ENCODE data around the gene MRPL12.

The MRPL12 gene

DNA sequence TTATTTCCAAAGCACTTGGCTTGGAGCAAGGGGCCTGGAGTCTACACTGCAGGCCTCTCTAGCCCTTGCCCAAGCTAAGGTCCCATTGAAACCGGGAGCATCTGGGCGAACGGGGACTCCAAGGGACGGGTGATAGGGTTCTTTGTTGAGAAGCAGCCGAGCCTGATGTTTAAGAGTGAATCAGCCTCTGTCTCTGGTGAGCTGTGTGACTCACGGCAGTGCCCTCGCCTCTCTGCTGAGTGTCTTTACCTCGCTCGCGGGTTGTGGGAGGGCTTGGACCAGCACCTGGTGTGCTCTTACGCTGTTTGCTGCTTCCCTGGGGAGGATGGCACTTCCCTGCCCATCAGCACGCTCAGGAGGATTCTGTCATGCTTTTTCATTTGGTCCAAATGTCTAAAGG lies 18.1 kb upstream of the MRPL12 start:
- Mint-ChIP-seq H3K4me1 (peaks cover 53% of the 10 kb centered on the region), H3K27me3 (no peaks in the 10 kb centered on the region), H3K27ac (ENCODE audit: low read depth) (peak overlapping the region; percentile 67), H3K4me3 (peak overlapping the region; percentile 94), H3K9me3 (no peaks in the 10 kb centered on the region), H3K36me3 (ENCODE audit: insufficient read depth) (peaks cover 29% of the 10 kb centered on the region)
- no peak for DNase-seq (ENCODE audit: low spot score in 2 of 2)
- no peak for ATAC-seq (replicated peaks; ENCODE audit: extremely low read depth, poor library complexity, severe bottlenecking)

DNA sequence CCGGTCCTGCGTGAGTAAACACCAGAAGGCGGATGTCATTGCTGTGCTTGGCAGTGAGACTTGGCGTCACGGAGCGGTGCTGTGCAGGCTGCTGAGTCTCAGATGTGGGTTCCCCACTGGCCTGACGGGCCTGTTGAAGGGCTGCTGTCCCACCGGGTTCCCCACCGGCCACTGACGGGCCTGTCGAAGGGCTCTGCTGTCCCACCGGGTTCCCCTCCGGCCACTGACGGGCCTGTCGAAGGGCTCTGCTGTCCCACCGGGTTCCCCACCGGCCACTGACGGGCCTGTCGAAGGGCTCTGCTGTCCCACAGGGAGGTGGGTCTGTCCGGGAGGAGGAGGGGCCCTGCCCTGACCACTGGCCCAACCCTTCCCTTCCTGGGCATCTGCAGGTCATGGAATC lies 16.6 kb upstream of the MRPL12 start:
- Mint-ChIP-seq H3K4me1 (peaks cover 54% of the 10 kb centered on the region), H3K36me3 (ENCODE audit: insufficient read depth) (peaks cover 30% of the 10 kb centered on the region), H3K9me3 (no peaks in the 10 kb centered on the region), H3K27me3 (no peaks in the 10 kb centered on the region), H3K4me3 (no peak overlapping the region), H3K27ac (ENCODE audit: low read depth) (no peak overlapping the region)
- DNase-seq (ENCODE audit: low spot score in 2 of 2) (no peak), ATAC-seq (replicated peaks; ENCODE audit: extremely low read depth, poor library complexity, severe bottlenecking) (no peak)

DNA sequence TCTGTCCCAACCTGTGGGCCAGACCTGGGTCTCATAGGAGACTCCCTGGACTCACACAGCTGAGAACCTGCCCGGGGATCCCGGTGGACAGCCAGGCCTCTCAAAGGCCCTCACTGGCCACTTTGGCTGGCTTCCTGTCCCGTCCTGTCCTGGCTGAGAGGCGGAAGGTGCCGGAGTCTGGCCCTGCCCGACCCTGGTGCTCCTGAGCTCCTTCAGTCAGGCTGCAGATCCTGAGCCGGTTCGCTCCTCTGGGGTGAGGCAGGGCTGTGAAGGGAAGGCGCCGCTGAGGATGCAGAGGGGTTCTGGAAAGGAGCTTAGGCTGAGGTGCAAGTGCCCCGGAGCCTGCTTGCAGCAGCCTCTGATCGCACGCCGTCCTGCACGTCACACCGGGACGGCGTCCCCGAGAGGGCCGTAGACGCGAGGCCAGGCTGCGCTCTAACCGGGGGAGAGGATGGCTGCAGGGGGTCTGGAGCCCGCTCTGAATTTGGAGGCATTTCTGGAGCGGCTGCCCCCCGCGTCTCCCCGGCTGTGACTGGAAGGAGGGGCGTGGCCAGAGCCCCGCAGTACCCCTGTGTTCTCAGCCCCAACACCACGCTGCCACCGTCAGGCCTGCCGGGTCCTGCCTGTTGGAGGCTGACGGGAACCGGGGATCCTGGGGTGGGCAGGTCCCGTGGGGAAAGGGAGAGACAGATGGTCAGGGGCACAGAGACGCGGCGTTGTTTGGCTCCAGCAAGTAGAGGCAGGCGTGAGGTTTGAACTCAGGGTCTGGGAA lies 15.2 kb upstream of the MRPL12 start:
- peaks cover 36% of the 10 kb centered on the region for H3K36me3 Mint-ChIP-seq (ENCODE audit: insufficient read depth)

DNA sequence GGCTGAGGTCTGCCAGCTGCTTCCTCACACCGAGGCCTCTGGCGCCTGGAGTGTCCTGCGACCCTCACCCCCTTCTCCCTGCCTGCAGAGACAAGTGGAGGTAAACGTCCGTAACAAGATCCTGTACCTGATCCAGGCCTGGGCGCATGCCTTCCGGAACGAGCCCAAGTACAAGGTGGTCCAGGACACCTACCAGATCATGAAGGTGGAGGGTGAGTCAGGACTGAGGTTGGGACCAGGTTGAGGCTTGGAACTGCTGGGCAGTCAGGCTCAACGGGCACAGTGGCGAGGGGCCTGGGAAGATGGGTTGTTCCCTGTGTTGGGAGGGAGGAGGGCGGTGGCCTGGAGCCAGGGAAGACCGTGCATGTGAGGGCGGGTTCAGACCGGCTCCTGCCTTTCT lies 14.6 kb upstream of the MRPL12 start:
- H3K4me3 Mint-ChIP-seq: no peak overlapping the region
- peaks cover 34% of the 10 kb centered on the region for H3K36me3 Mint-ChIP-seq (ENCODE audit: insufficient read depth)
- no peaks in the 10 kb centered on the region for H3K27me3 Mint-ChIP-seq
- H3K9me3 Mint-ChIP-seq: no peaks in the 10 kb centered on the region
- H3K27ac Mint-ChIP-seq (ENCODE audit: low read depth): no peak overlapping the region
- H3K4me1 Mint-ChIP-seq: peaks cover 44% of the 10 kb centered on the region
- ATAC-seq (replicated peaks; ENCODE audit: extremely low read depth, poor library complexity, severe bottlenecking) (no peak), DNase-seq (ENCODE audit: low spot score in 2 of 2) (no peak)

More for the DNA sequence above, 15.2 kb upstream of the MRPL12 start:
- no peaks in the 10 kb centered on the region for H3K27me3 Mint-ChIP-seq
- peaks cover 48% of the 10 kb centered on the region for H3K4me1 Mint-ChIP-seq
- ATAC-seq (replicated peaks; ENCODE audit: extremely low read depth, poor library complexity, severe bottlenecking): no peak
- no peaks in the 10 kb centered on the region for H3K9me3 Mint-ChIP-seq
- no peak for DNase-seq (ENCODE audit: low spot score in 2 of 2)
- no peak overlapping the region for H3K4me3 Mint-ChIP-seq
- peak overlapping the region; percentile 69 for H3K27ac Mint-ChIP-seq (ENCODE audit: low read depth)

DNA sequence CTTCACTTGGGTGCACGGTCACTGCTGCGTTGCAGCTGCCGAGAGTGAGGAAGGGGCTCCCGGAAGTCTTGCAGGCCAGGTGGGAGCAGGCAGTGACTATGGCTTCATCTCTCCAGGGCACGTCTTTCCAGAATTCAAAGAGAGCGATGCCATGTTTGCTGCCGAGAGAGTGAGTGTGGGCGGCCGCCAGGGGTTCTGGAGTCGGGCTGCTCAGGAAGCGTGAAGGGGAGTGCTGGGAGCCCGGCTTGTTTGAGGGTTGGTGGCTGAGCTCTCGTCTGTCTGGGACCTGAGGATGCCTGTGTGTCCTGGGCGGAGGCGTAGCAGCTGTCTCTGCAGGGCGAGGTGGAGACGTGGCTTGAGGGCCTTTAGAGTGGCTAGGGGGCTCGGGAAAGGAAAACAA lies 13.1 kb upstream of the MRPL12 start:
- no peaks in the 10 kb centered on the region for H3K27me3 Mint-ChIP-seq
- DNase-seq (ENCODE audit: low spot score in 2 of 2): no peak
- H3K4me1 Mint-ChIP-seq: peaks cover 33% of the 10 kb centered on the region
- H3K36me3 Mint-ChIP-seq (ENCODE audit: insufficient read depth): peaks cover 29% of the 10 kb centered on the region
- H3K27ac Mint-ChIP-seq (ENCODE audit: low read depth): peak overlapping the region; percentile 44
- no peak overlapping the region for H3K4me3 Mint-ChIP-seq
- no peak for ATAC-seq (replicated peaks; ENCODE audit: extremely low read depth, poor library complexity, severe bottlenecking)
- H3K9me3 Mint-ChIP-seq: no peaks in the 10 kb centered on the region

DNA sequence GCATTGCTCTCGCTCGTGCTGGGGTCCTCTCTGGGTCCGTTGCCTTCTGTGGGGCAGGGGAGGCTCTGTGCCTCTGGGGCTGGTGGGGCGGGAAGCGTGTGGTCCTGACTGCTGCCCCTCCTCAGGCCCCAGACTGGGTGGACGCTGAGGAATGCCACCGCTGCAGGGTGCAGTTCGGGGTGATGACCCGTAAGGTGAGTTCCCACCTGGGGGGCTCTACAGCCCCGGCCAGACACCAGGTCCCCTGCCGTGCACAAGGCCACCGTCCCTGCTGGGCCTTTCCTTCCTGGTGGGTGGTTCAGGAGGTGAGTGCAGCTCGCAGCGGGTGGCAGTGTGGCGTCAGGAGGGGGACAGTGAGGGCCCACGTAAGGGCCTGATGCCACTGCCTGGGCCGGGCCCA lies 12.6 kb upstream of the MRPL12 start:
- H3K9me3 Mint-ChIP-seq: no peaks in the 10 kb centered on the region
- H3K27ac Mint-ChIP-seq (ENCODE audit: low read depth): no peak overlapping the region
- H3K27me3 Mint-ChIP-seq: no peaks in the 10 kb centered on the region
- DNase-seq (ENCODE audit: low spot score in 2 of 2): no peak
- ATAC-seq (replicated peaks; ENCODE audit: extremely low read depth, poor library complexity, severe bottlenecking): no peak
- peaks cover 26% of the 10 kb centered on the region for H3K36me3 Mint-ChIP-seq (ENCODE audit: insufficient read depth)
- H3K4me3 Mint-ChIP-seq: no peak overlapping the region
- H3K4me1 Mint-ChIP-seq: peaks cover 28% of the 10 kb centered on the region

DNA sequence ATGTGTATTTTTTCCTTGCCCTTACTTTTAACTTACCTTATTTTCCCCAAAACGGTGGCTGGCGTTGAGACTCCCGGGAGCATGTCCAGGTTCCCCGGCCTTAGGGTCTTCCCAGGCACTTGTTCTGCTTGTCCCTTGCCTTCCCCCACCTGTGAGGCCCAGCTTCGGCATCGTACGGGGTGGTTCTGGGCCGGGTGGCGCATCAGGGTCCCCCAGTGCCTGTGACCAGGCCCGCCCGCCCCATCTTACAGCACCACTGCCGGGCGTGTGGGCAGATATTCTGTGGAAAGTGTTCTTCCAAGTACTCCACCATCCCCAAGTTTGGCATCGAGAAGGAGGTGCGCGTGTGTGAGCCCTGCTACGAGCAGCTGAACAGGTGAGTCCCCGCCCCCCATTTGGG lies 12.0 kb upstream of the MRPL12 start:
- DNase-seq (ENCODE audit: low spot score in 2 of 2) (no peak), ATAC-seq (replicated peaks; ENCODE audit: extremely low read depth, poor library complexity, severe bottlenecking) (no peak)
- H3K36me3 Mint-ChIP-seq (ENCODE audit: insufficient read depth): peaks cover 25% of the 10 kb centered on the region
- no peaks in the 10 kb centered on the region for H3K9me3 Mint-ChIP-seq
- H3K27me3 Mint-ChIP-seq: no peaks in the 10 kb centered on the region
- no peak overlapping the region for H3K4me3 Mint-ChIP-seq
- peaks cover 25% of the 10 kb centered on the region for H3K4me1 Mint-ChIP-seq
- H3K27ac Mint-ChIP-seq (ENCODE audit: low read depth): no peak overlapping the region

DNA sequence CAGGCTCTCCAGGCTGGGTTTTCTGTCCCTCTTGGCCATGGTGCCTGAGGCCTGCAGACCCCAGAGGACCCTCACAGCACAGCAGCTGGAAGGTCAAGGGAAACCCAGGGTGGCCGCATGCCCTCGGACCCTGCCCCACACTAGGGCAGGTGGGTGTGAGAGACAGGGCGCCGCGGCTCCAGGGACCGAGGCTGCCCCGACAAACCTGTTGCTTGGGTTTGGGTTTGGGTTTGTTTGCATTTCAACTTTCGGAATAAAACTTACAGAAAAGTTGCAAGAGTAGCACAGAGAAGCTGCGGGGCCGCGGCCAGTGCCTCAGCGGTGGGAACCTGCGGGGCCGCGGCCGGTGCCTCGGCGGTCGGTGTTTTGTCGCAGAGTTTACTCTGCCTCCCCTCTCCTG lies 11.6 kb upstream of the MRPL12 start:
- Mint-ChIP-seq H3K36me3 (ENCODE audit: insufficient read depth) (peaks cover 23% of the 10 kb centered on the region), H3K27ac (ENCODE audit: low read depth) (no peak overlapping the region), H3K4me1 (peaks cover 22% of the 10 kb centered on the region), H3K4me3 (no peak overlapping the region), H3K27me3 (no peaks in the 10 kb centered on the region), H3K9me3 (no peaks in the 10 kb centered on the region)
- DNase-seq (ENCODE audit: low spot score in 2 of 2): no peak
- no peak for ATAC-seq (replicated peaks; ENCODE audit: extremely low read depth, poor library complexity, severe bottlenecking)

DNA sequence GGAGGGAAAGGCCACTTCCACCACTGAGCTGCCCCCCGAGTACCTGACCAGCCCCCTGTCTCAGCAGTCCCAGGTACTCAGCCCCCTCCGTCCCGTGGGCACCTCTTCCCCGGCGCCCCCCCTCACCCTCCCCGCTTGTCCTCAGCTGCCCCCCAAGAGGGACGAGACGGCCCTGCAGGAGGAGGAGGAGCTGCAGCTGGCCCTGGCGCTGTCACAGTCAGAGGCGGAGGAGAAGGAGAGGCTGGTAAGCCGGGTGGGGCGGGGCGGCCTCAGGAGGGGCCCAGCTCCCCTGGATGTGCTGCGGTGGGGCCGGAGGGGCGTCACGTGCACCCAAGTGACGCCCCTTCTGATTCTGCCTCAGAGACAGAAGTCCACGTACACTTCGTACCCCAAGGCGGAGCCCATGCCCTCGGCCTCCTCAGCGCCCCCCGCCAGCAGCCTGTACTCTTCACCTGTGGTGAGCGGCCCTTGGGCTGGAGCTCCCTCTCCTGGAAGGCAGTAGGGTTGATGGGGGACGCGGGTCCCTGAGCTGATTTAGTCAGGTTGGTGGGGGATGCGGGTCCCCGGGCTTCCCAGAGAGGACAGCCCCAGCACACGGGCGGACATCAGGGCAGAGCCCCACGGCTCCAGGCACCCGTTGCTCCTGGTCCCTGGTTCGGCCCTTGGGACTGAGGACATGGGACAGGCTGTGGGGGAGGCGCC lies 9.5 kb upstream of the MRPL12 start:
- Mint-ChIP-seq H3K4me3 (no peak overlapping the region), H3K4me1 (peaks cover 15% of the 10 kb centered on the region), H3K36me3 (ENCODE audit: insufficient read depth) (peaks cover 25% of the 10 kb centered on the region), H3K9me3 (no peaks in the 10 kb centered on the region), H3K27me3 (no peaks in the 10 kb centered on the region), H3K27ac (ENCODE audit: low read depth) (no peak overlapping the region)
- ATAC-seq (replicated peaks; ENCODE audit: extremely low read depth, poor library complexity, severe bottlenecking): no peak
- no peak for DNase-seq (ENCODE audit: low spot score in 2 of 2)

DNA sequence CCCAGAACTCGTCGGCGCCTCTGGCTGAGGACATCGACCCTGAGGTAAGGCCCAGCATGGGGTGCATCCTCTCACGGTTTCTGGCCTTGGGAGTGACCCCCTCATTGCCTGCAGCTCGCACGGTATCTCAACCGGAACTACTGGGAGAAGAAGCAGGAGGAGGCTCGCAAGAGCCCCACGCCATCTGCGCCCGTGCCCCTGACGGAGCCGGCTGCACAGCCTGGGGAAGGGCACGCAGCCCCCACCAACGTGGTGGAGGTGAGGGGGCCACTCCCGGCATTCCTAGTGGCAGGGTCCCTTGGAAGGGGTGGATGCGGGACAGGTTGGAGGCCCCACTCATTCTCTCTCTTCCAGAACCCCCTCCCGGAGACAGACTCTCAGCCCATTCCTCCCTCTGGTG lies 8.4 kb upstream of the MRPL12 start:
- Mint-ChIP-seq H3K27ac (ENCODE audit: low read depth) (no peak overlapping the region), H3K36me3 (ENCODE audit: insufficient read depth) (peaks cover 24% of the 10 kb centered on the region), H3K9me3 (no peaks in the 10 kb centered on the region), H3K27me3 (no peaks in the 10 kb centered on the region), H3K4me3 (no peak overlapping the region), H3K4me1 (peaks cover 4% of the 10 kb centered on the region)
- no peak for DNase-seq (ENCODE audit: low spot score in 2 of 2)
- ATAC-seq (replicated peaks; ENCODE audit: extremely low read depth, poor library complexity, severe bottlenecking): no peak

DNA sequence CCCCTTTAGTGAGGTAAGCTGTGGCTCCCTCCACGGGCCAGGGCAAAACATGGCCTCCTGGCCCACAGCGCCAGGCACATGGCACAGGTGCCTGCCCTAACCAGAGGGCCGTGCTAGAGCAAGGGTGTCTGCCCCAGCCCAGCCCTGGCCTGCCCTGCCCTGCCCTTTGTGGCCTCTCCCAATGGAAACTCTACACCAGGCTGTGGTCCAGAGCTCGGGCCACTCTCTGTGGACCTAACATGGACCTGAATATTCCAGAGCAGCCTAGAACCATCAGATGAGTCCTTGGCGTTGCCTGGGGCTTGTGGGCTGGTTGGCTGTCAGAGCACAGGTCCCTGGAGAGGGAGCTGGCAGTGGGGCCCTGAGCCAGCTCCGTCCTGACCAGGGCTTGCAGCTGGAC lies 8.0 kb upstream of the MRPL12 start:
- no peaks in the 10 kb centered on the region for H3K4me1 Mint-ChIP-seq
- peaks cover 24% of the 10 kb centered on the region for H3K36me3 Mint-ChIP-seq (ENCODE audit: insufficient read depth)

DNA sequence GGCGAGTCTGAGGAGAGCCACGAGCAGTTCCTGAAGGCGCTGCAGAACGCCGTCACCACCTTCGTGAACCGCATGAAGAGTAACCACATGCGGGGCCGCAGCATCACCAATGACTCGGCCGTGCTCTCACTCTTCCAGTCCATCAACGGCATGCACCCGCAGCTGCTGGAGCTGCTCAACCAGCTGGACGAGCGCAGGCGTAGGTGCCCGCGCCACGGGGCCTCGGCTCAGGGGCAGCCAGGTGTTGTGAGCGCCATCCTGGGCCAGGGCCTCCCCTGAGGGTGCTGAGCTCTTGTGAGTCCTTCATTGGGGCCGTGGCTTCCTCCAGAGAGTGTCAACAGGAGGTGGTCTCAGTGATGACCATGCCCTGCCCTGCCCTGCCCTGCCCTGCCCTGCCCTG lies 7.4 kb upstream of the MRPL12 start:
- Mint-ChIP-seq H3K9me3 (no peaks in the 10 kb centered on the region), H3K27ac (ENCODE audit: low read depth) (no peak overlapping the region), H3K27me3 (no peaks in the 10 kb centered on the region), H3K4me3 (no peak overlapping the region), H3K36me3 (ENCODE audit: insufficient read depth) (peaks cover 29% of the 10 kb centered on the region), H3K4me1 (peaks cover 3% of the 10 kb centered on the region)
- DNase-seq (ENCODE audit: low spot score in 2 of 2): no peak
- ATAC-seq (replicated peaks; ENCODE audit: extremely low read depth, poor library complexity, severe bottlenecking): no peak

More for the DNA sequence above, 8.0 kb upstream of the MRPL12 start:
- no peaks in the 10 kb centered on the region for H3K9me3 Mint-ChIP-seq
- H3K4me3 Mint-ChIP-seq: no peak overlapping the region
- H3K27ac Mint-ChIP-seq (ENCODE audit: low read depth): no peak overlapping the region
- no peaks in the 10 kb centered on the region for H3K27me3 Mint-ChIP-seq
- DNase-seq (ENCODE audit: low spot score in 2 of 2) (no peak), ATAC-seq (replicated peaks; ENCODE audit: extremely low read depth, poor library complexity, severe bottlenecking) (no peak)

DNA sequence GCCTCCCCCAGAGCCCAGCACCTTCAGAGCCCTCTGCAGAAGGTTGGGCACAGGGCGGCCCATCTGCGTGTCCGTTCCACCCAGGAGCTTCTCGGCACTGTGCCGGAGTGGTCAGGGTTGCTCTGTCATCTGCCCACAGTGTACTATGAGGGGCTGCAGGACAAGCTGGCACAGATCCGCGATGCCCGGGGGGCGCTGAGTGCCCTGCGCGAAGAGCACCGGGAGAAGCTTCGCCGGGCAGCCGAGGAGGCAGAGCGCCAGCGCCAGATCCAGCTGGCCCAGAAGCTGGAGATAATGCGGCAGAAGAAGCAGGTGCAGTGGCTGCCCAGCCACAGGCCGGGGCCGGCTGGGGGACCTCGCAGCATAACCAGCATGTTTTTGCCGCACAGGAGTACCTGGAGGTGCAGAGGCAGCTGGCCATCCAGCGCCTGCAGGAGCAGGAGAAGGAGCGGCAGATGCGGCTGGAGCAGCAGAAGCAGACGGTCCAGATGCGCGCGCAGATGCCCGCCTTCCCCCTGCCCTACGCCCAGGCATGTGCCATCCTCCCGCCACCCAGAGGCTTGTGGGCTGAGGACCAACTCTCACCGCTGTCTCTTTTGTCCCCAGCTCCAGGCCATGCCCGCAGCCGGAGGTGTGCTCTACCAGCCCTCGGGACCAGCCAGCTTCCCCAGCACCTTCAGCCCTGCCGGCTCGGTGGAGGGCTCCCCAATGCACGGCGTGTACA lies 6.8 kb upstream of the MRPL12 start:
- Mint-ChIP-seq H3K9me3 (no peaks in the 10 kb centered on the region), H3K4me3 (no peak overlapping the region), H3K4me1 (peaks cover 8% of the 10 kb centered on the region), H3K36me3 (ENCODE audit: insufficient read depth) (peaks cover 27% of the 10 kb centered on the region), H3K27me3 (no peaks in the 10 kb centered on the region), H3K27ac (ENCODE audit: low read depth) (peak overlapping the region; percentile 25)
- DNase-seq (ENCODE audit: low spot score in 2 of 2) (no peak), ATAC-seq (replicated peaks; ENCODE audit: extremely low read depth, poor library complexity, severe bottlenecking) (no peak)
